CD14-positive monocyte (primary cell): ENCODE measurements around the gene FCGR2B. TPM values are rescaled to one million over a fixed set of nuclear protein-coding genes. Genes with fewer than 3 reads are reported as not detected.
A peak's percentile ranks its signal among the peaks of the same experiment; 100 is the strongest.
"Not testable (repeated sequence)": the region's sequence is repeated elsewhere in the genome, so short reads cannot be mapped to it uniquely, and the experiment has no call there.

Experiments
- DNase-seq, 3 donors: peaks; one replicate each; pipeline ENCODE4 v3.0.0-alpha.2; 2011 to 2022
- H2AFZ ChIP-seq: 2 replicates; pipeline ENCODE4 v1.6.0; 2012; ENCODE audit warnings: mild to moderate bottlenecking, low read depth, low read length, inconsistent platforms; ENCODE audit not compliant: insufficient read depth, poor library complexity, severe bottlenecking
- H3K27ac ChIP-seq, 2 donors: 1 replicate in 1 of 2; 2 replicates in 1 of 2; pipeline ENCODE4 v1.5.1; 2012 to 2013; ENCODE audit warnings: low read length in 2 of 2, control low read depth in 1 of 2, inconsistent platforms in 1 of 2, low read depth in 1 of 2, mild to moderate bottlenecking in 1 of 2
- H3K27me3 ChIP-seq, 2 donors: one replicate each; pipeline versions ENCODE4 v1.6.0 to v1.6.1; 2011 to 2013; ENCODE audit warnings: low read length in 2 of 2; ENCODE audit not compliant: control insufficient read depth in 2 of 2, insufficient read depth in 2 of 2
- H3K36me3 ChIP-seq, 2 donors: replicated peaks in 1 of 2; 1 replicate in 1 of 2; 2 replicates in 1 of 2; pipeline versions ENCODE4 v1.5.1 to v1.6.1; 2012 to 2013; ENCODE audit warnings: low read length in 2 of 2, control low read depth in 1 of 2, inconsistent platforms in 1 of 2, mild to moderate bottlenecking in 1 of 2; ENCODE audit not compliant: insufficient read depth in 2 of 2, control insufficient read depth in 1 of 2
- H3K4me1 ChIP-seq, 2 donors: 1 replicate in 1 of 2; 2 replicates in 1 of 2; pipeline versions ENCODE4 v1.5.1 to v1.6.1; 2012 to 2013; ENCODE audit warnings: low read length in 2 of 2, control low read depth in 1 of 2, inconsistent platforms in 1 of 2, mild to moderate bottlenecking in 1 of 2, moderate library complexity in 1 of 2; ENCODE audit not compliant: insufficient read depth in 2 of 2, control insufficient read depth in 1 of 2
- H3K4me2 ChIP-seq: replicated peaks from 2 replicates; pipeline ENCODE3; 2012; ENCODE audit warnings: low read length, moderate library complexity, mild to moderate bottlenecking; ENCODE audit not compliant: poor library complexity, severe bottlenecking; ENCODE audit errors: extremely low read depth
- H3K4me3 ChIP-seq, 3 experiments: fragments of 200-600 bp in 1 of 3; sonication (generic) in 1 of 3; replicated peaks in 1 of 3; 1 replicate in 2 of 3; 2 replicates in 1 of 3; pipeline ENCODE4 v1.5.1; 2011 to 2013; ENCODE audit warnings: low read length in 3 of 3, mild to moderate bottlenecking in 3 of 3, control low read depth in 2 of 3, low read depth in 2 of 3, inconsistent platforms in 1 of 3, moderate library complexity in 1 of 3
- H3K79me2 ChIP-seq: 2 replicates; pipeline ENCODE4 v1.6.0; 2012; ENCODE audit warnings: mild to moderate bottlenecking, control low read depth, inconsistent platforms, low read length, moderate library complexity; ENCODE audit not compliant: insufficient read depth
- H3K9ac ChIP-seq: 2 replicates; pipeline ENCODE4 v1.6.0; 2017; ENCODE audit warnings: low read length, mild to moderate bottlenecking; ENCODE audit not compliant: insufficient read depth, poor library complexity, severe bottlenecking
- H3K9me3 ChIP-seq, 2 donors: replicated peaks in 1 of 2; 1 replicate in 1 of 2; 2 replicates in 1 of 2; pipeline versions ENCODE4 v1.5.1 to v1.6.1; 2012 to 2013; ENCODE audit warnings: low read length in 2 of 2, control low read depth in 1 of 2; ENCODE audit not compliant: control insufficient read depth in 1 of 2, insufficient read depth in 1 of 2
- H4K20me1 ChIP-seq: 2 replicates; pipeline ENCODE4 v1.6.0; 2012; ENCODE audit warnings: mild to moderate bottlenecking, low read length, control low read depth, moderate library complexity; ENCODE audit not compliant: insufficient read depth
- H3K27ac Mint-ChIP-seq, 7 donors: one replicate each; pipeline ENCODE4 v1.8.0; 2020; ENCODE audit warnings: mild to moderate bottlenecking in 7 of 7, mixed read lengths in 7 of 7, moderate library complexity in 6 of 7, inconsistent platforms in 2 of 7
- H3K27me3 Mint-ChIP-seq, 3 donors: one replicate each; pipeline ENCODE4 v1.8.0; 2021 to 2022; ENCODE audit warnings: low read depth in 3 of 3, mild to moderate bottlenecking in 3 of 3, mixed read lengths in 3 of 3, moderate library complexity in 3 of 3, inconsistent platforms in 1 of 3
- H3K36me3 Mint-ChIP-seq, 2 donors: one replicate each; pipeline ENCODE4 v1.8.0; 2020; ENCODE audit warnings: mixed read lengths in 2 of 2, inconsistent platforms in 1 of 2, mild to moderate bottlenecking in 1 of 2
- H3K4me1 Mint-ChIP-seq: one replicate; pipeline ENCODE4 v1.8.0; 2020; ENCODE audit warnings: mild to moderate bottlenecking, mixed read lengths
- H3K4me3 Mint-ChIP-seq, 2 donors: one replicate each; pipeline ENCODE4 v1.8.0; 2020; ENCODE audit warnings: mild to moderate bottlenecking in 2 of 2, mixed read lengths in 2 of 2, moderate library complexity in 1 of 2
- H3K9me3 Mint-ChIP-seq, 7 donors: one replicate each; pipeline ENCODE4 v1.8.0; 2020 to 2022; ENCODE audit warnings: mixed read lengths in 7 of 7, mild to moderate bottlenecking in 6 of 7, moderate library complexity in 6 of 7, inconsistent platforms in 2 of 7
- WGBS: methylation state at CpG from one replicate; pipeline ENCODE4 v1.1.5; 2013; ENCODE audit warnings: missing lambda C conversion rate; ENCODE audit not compliant: insufficient coverage; 5-methylcytosine and 5-hydroxymethylcytosine counted together
- intact Hi-C, 2 donors: fragments of 100-400 bp; cut with micrococcal nuclease; formaldehyde crosslinking; loops; one replicate each; pipeline versions ENCODE4 v1.15.0 to v1.15.1; 2023
- polyA plus RNA-seq, 3 donors: library from polyadenylated mRNA; depleted of rRNA in 1 of 3; unstranded in 2 of 3; stranded (reverse) in 1 of 3; fragments of 300-500 nt in 2 of 3; fragments of >200 nt in 1 of 3; fragmentation: Illumina TruSeq in 2 of 3; gene quantifications; 1 replicate in 2 of 3; 2 replicates in 1 of 3; pipeline ENCODE4 v1.2.3, GENCODE V29; 2012 to 2021

Gene FCGR2B
- polyA plus RNA-seq, 3 donors, result 12.1 to 41.5 (median 24.9) TPM

DNA sequence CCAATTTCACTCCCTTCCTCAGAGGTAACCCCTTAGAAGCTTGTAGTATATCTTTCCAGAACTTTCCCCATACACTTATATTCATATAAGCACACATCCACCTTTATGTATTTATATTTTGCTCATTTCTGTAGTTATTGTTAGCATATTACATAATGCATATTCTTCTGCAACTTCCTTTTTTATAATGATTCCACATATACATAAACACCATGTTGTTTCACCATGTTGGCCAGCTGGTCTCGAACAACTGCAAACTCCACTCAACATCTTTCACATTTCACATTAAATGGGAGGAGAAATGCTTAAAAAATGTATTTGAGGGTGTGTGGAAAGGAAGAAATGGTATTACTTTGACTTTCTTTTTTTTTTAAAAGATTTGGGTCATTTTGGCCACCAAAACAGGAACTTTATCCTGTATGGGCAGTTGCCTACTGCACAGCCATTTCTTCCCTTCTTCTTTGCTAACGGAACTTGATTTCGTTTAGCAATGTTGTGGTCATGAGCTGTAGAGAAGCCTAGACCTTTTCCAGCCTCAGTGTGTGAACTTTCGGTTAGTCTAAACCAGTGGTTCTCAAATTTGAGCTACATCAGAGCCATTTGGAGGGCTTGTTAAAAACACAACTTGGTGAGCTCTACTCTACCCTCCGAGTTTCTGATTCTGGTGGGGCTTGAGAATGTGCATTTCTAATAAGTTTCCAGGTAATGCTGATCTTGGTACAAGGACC lies 19.3 kb upstream of the FCGR2B start:
- Histone ChIP-seq H3K4me1 (peaks cover 36 to 46% of the 10 kb centered on the region in 2 donors), H3K27ac (peak overlapping the region; percentile 50 to 78), H3K4me3 (peak overlapping the region in 1 of 3 experiments; percentile 30), H3K4me2 (peak overlapping the region; percentile 26)
- H4K20me1 ChIP-seq, H2AFZ ChIP-seq, H3K79me2 ChIP-seq, H3K9me3 Mint-ChIP-seq, H3K27me3 ChIP-seq, H3K9me3 ChIP-seq, H3K36me3 ChIP-seq, H3K9ac ChIP-seq, H3K4me3 Mint-ChIP-seq, H3K27me3 Mint-ChIP-seq, intact Hi-C loops, H3K36me3 Mint-ChIP-seq: not testable (repeated sequence)
- Mint-ChIP-seq H3K4me1 (peaks cover 33% of the 10 kb centered on the region), H3K27ac (peak overlapping the region; percentile 85 to 96 (median 90))
- DNase-seq, result peak; percentile 42 to 70 (median 53)
- WGBS, result no CpG with 5 or more reads among the region's 5 CpGs

DNA sequence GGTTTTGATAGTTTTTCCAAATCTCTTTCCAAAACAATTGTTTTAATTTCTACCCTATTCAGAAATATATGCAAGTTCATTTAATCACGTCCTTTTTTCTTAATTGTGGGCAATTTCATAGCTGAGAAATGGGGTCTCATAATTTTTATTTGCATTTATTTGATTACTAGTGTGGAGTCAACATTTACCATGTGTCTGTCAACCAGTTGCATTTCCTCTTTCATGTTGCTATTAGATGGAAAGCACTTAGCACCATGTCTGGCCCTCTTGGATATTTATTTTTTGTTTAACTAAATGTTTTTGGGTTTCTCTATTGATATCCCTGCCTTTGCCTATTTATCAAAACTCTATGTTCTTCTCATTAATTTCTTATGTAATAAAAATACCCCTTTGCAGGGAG lies 18.1 kb upstream of the FCGR2B start:
- H4K20me1 ChIP-seq, H3K36me3 Mint-ChIP-seq, H3K9ac ChIP-seq, H3K27me3 Mint-ChIP-seq, H3K9me3 Mint-ChIP-seq, intact Hi-C loops, H3K27me3 ChIP-seq, H3K4me3 Mint-ChIP-seq, H3K4me3 ChIP-seq, H3K79me2 ChIP-seq, H3K4me2 ChIP-seq, H3K36me3 ChIP-seq, H3K9me3 ChIP-seq, H2AFZ ChIP-seq: not testable (repeated sequence)
- Mint-ChIP-seq H3K4me1 (peaks cover 33% of the 10 kb centered on the region), H3K27ac (peak overlapping the region in 5 of 7 donors; percentile 48 to 80 (median 72))
- Histone ChIP-seq H3K4me1 (peaks cover 36 to 46% of the 10 kb centered on the region in 2 donors), H3K27ac (peak overlapping the region in 1 of 2 donors; percentile 78)
- DNase-seq, result peak in 2 of 3 donors; percentile 13 to 23
- no CpG with 5 or more reads among the region's 1 CpG for WGBS
